H1 (cell line): ENCODE measurements around the gene NFASC. TPM values are rescaled to one million over a fixed set of nuclear protein-coding genes. Genes with fewer than 3 reads are reported as not detected.

ENCODE experiments used
- BACH1 ChIP-seq: IDR thresholded peaks from 2 replicates; pipeline ENCODE4 v1.6.1; 2012; ENCODE audit warnings: low read length, improper control_type of control experiment
- BRCA1 ChIP-seq: IDR thresholded peaks from 2 replicates; pipeline ENCODE4 v1.6.1; 2012; ENCODE audit warnings: low read depth, low read length, improper control_type of control experiment
- CHD2 ChIP-seq: IDR thresholded peaks from 2 replicates; pipeline ENCODE4 v1.6.1; 2012; ENCODE audit warnings: low read length, improper control_type of control experiment
- FOSL1 ChIP-seq: IDR thresholded peaks from 2 replicates; pipeline ENCODE4 v1.6.1; 2011; ENCODE audit warnings: mild to moderate bottlenecking, low read depth, low read length, moderate library complexity; ENCODE audit not compliant: insufficient read depth
- JUN ChIP-seq: IDR thresholded peaks from 2 replicates; pipeline ENCODE4 v1.6.1; 2011; ENCODE audit warnings: low read depth, mild to moderate bottlenecking, improper control_type of control experiment, low read length
- JUND ChIP-seq: IDR thresholded peaks from 2 replicates; pipeline ENCODE4 v1.6.1; 2011; ENCODE audit warnings: mild to moderate bottlenecking, improper control_type of control experiment, low read length
- RFX5 ChIP-seq: IDR thresholded peaks from 2 replicates; pipeline ENCODE4 v1.6.1; 2011; ENCODE audit warnings: low read depth, low read length, improper control_type of control experiment, borderline replicate concordance
- ZNF274 ChIP-seq: IDR thresholded peaks from 2 replicates; pipeline ENCODE4 v1.7.0; 2012; ENCODE audit warnings: low read length, borderline replicate concordance; ENCODE audit errors: extremely low read depth
- polyA plus RNA-seq, 7 experiments: library from polyadenylated mRNA; depleted of rRNA in 3 of 7; stranded (reverse) in 5 of 7; unstranded in 2 of 7; fragments of >200 nt in 5 of 7; fragments of 200-250 nt in 2 of 7; gene quantifications; 1 replicate in 5 of 7; 2 replicates in 1 of 7; 4 replicates in 1 of 7; pipeline versions ENCODE4 v1.2.1 to v1.2.3, GENCODE V29; 2011 to 2013; ENCODE audit warnings: missing spikeins in 2 of 7, mixed read lengths in 2 of 7
- total RNA-seq: library from RNA; stranded (reverse); fragmentation: NEBNext Ultra II Directional; extraction: Animal tissue kit (Norgen Biotek cat#: 25700); gene quantifications from 2 replicates; pipeline ENCODE4 v1.2.1, GENCODE V29; 2021
- TF ChIP-seq, protein P1 (sequence below): fragments of 300-600 bp; sonication (generic); IDR thresholded peaks from 2 replicates; pipeline ENCODE4 v1.7.1; 2012; ENCODE audit warnings: low read length, moderate library complexity, mild to moderate bottlenecking, inconsistent platforms; ENCODE audit not compliant: insufficient replicate concordance
- TF ChIP-seq, protein P2 (sequence below): IDR thresholded peaks from 2 replicates; pipeline ENCODE4 v1.6.1; 2011; ENCODE audit warnings: low read depth, mild to moderate bottlenecking, low read length; ENCODE audit not compliant: insufficient read depth

NFASC gene
- total and polyA plus RNA-seq, 2 of the 8 experiments (the other 6 are each of a cell fraction or from before 2014, with no cell fraction given) = 5.0 to 15.2 TPM

DNA sequence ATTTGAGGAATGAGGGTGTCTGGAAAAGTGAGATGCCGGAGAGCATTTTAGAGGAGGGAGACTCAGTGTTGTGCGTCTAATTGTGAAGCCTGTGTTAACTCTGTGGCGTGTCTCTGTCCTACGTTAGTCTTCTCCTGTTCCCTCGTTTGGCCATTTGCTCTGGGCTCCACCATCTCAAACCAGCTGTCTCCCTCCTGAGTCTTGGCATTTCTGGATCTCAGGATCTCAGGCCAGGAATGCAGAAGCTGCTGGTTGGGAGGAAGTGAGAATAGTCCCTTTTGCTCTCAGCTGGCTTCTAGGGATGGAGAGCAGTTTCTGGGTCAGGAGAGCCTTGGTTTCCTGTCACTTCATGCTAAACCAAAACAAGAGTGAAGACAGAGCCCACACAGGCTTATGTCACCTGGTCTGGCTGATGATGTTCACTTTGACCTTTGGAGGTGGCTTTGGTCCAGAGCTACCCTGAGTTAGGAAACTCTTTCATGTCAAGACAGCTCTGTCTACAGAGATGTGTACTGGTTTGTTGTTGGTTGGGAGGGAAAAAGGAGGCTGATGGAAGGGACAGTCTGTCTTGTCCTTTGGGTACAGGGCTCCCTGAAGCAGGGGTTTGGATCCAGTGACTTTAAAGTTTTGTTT lies 859 bp downstream of the NFASC start (continued):
- TF ChIP-seq, protein P1, sequence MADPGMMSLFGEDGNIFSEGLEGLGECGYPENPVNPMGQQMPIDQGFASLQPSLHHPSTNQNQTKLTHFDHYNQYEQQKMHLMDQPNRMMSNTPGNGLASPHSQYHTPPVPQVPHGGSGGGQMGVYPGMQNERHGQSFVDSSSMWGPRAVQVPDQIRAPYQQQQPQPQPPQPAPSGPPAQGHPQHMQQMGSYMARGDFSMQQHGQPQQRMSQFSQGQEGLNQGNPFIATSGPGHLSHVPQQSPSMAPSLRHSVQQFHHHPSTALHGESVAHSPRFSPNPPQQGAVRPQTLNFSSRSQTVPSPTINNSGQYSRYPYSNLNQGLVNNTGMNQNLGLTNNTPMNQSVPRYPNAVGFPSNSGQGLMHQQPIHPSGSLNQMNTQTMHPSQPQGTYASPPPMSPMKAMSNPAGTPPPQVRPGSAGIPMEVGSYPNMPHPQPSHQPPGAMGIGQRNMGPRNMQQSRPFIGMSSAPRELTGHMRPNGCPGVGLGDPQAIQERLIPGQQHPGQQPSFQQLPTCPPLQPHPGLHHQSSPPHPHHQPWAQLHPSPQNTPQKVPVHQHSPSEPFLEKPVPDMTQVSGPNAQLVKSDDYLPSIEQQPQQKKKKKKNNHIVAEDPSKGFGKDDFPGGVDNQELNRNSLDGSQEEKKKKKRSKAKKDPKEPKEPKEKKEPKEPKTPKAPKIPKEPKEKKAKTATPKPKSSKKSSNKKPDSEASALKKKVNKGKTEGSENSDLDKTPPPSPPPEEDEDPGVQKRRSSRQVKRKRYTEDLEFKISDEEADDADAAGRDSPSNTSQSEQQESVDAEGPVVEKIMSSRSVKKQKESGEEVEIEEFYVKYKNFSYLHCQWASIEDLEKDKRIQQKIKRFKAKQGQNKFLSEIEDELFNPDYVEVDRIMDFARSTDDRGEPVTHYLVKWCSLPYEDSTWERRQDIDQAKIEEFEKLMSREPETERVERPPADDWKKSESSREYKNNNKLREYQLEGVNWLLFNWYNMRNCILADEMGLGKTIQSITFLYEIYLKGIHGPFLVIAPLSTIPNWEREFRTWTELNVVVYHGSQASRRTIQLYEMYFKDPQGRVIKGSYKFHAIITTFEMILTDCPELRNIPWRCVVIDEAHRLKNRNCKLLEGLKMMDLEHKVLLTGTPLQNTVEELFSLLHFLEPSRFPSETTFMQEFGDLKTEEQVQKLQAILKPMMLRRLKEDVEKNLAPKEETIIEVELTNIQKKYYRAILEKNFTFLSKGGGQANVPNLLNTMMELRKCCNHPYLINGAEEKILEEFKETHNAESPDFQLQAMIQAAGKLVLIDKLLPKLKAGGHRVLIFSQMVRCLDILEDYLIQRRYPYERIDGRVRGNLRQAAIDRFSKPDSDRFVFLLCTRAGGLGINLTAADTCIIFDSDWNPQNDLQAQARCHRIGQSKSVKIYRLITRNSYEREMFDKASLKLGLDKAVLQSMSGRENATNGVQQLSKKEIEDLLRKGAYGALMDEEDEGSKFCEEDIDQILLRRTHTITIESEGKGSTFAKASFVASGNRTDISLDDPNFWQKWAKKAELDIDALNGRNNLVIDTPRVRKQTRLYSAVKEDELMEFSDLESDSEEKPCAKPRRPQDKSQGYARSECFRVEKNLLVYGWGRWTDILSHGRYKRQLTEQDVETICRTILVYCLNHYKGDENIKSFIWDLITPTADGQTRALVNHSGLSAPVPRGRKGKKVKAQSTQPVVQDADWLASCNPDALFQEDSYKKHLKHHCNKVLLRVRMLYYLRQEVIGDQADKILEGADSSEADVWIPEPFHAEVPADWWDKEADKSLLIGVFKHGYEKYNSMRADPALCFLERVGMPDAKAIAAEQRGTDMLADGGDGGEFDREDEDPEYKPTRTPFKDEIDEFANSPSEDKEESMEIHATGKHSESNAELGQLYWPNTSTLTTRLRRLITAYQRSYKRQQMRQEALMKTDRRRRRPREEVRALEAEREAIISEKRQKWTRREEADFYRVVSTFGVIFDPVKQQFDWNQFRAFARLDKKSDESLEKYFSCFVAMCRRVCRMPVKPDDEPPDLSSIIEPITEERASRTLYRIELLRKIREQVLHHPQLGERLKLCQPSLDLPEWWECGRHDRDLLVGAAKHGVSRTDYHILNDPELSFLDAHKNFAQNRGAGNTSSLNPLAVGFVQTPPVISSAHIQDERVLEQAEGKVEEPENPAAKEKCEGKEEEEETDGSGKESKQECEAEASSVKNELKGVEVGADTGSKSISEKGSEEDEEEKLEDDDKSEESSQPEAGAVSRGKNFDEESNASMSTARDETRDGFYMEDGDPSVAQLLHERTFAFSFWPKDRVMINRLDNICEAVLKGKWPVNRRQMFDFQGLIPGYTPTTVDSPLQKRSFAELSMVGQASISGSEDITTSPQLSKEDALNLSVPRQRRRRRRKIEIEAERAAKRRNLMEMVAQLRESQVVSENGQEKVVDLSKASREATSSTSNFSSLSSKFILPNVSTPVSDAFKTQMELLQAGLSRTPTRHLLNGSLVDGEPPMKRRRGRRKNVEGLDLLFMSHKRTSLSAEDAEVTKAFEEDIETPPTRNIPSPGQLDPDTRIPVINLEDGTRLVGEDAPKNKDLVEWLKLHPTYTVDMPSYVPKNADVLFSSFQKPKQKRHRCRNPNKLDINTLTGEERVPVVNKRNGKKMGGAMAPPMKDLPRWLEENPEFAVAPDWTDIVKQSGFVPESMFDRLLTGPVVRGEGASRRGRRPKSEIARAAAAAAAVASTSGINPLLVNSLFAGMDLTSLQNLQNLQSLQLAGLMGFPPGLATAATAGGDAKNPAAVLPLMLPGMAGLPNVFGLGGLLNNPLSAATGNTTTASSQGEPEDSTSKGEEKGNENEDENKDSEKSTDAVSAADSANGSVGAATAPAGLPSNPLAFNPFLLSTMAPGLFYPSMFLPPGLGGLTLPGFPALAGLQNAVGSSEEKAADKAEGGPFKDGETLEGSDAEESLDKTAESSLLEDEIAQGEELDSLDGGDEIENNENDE = no peak
- TF ChIP-seq, protein P2, sequence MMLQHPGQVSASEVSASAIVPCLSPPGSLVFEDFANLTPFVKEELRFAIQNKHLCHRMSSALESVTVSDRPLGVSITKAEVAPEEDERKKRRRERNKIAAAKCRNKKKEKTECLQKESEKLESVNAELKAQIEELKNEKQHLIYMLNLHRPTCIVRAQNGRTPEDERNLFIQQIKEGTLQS = no peak
- TF ChIP-seq ZNF274 (no peak), JUND (no peak), FOSL1 (no peak), CHD2 (no peak), BRCA1 (no peak), RFX5 (no peak), JUN (no peak), BACH1 (no peak)
